Measurements from ENCODE around the gene LDHAL6A.

LDHAL6A gene

GRCh38 chr11:18468961-18469360, 13.3 kb downstream of the LDHAL6A start:
- no peak overlapping the region for H3K27ac ChIP-seq (ENCODE audit: extremely low read depth, low read depth, low read length)
- no peak for TF ChIP-seq ZNF654 (tag by site-specific recombination; IDR thresholded peaks at IDR 0.05; ENCODE audit: low read depth)
- no peak for TF ChIP-seq OSR2 (tag by site-specific recombination; IDR thresholded peaks at IDR 0.05)
- no peak for TF ChIP-seq ZXDB (tag by site-specific recombination; IDR thresholded peaks at IDR 0.05)
- no peak for TF ChIP-seq ZNF548 (tag by site-specific recombination; IDR thresholded peaks at IDR 0.05)
- TF ChIP-seq ZIC2 (tag by site-specific recombination; IDR thresholded peaks at IDR 0.05), result no peak
- TF ChIP-seq, protein P1, sequence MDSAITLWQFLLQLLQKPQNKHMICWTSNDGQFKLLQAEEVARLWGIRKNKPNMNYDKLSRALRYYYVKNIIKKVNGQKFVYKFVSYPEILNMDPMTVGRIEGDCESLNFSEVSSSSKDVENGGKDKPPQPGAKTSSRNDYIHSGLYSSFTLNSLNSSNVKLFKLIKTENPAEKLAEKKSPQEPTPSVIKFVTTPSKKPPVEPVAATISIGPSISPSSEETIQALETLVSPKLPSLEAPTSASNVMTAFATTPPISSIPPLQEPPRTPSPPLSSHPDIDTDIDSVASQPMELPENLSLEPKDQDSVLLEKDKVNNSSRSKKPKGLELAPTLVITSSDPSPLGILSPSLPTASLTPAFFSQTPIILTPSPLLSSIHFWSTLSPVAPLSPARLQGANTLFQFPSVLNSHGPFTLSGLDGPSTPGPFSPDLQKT (IDR thresholded peaks at IDR 0.05; ENCODE audit: borderline replicate concordance, low read depth, low read length), result no peak
- no peak for TF ChIP-seq ZNF274 (IDR thresholded peaks at IDR 0.05; ENCODE audit: low read length)
- no peak for TF ChIP-seq ZNF274 (tag by site-specific recombination; IDR thresholded peaks at IDR 0.05; ENCODE audit: borderline replicate concordance)
- no peak for TF ChIP-seq SP3 (tag by site-specific recombination; IDR thresholded peaks at IDR 0.05)
- H3K4me3 ChIP-seq (ENCODE audit: low read depth, low read length), result no peak overlapping the region
- CTCF ChIA-PET, result interaction anchor here (0.6 to 0.8 kb wide), 2 partner anchors 58 to 258 kb away, joined by 3 read pairs; no protein-coding TSS in a partner anchor
- POLR2A ChIA-PET, result no interaction called here
- no peaks in the 10 kb centered on the region for H3K9me3 ChIP-seq (ENCODE audit: control insufficient read depth, insufficient read depth, low read depth, low read length)
- peaks cover 0 to 3% of the 10 kb centered on the region in 2 experiments; a peak in 1 of 3 replicates for H3K36me3 ChIP-seq (ENCODE audit: control insufficient read depth in 2 of 2, insufficient read depth in 1 of 2, low read length in 2 of 2)
- no peaks in the 10 kb centered on the region for H3K4me1 ChIP-seq (ENCODE audit: control insufficient read depth, insufficient read depth, low read length)

DNA sequence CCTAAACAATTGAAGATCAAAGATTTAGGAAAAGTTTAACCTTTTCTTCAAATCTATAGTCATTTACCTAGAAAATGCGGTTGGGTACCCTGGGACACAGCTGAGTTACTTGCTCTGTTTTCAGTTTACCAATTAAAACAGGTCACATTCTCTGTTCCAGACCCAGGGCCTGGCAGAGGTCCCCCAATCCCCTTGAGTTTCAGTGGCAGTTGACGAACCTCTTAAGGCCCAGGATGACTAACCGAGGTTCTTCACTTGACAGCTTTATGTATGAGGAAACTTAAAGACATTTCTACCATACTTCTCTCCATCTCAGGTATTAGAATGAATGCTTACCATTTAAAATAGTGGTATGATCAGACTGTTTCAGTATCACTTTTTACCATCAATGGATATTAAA, 16.3 kb downstream of the LDHAL6A start:
- TF ChIP-seq, protein P2, sequence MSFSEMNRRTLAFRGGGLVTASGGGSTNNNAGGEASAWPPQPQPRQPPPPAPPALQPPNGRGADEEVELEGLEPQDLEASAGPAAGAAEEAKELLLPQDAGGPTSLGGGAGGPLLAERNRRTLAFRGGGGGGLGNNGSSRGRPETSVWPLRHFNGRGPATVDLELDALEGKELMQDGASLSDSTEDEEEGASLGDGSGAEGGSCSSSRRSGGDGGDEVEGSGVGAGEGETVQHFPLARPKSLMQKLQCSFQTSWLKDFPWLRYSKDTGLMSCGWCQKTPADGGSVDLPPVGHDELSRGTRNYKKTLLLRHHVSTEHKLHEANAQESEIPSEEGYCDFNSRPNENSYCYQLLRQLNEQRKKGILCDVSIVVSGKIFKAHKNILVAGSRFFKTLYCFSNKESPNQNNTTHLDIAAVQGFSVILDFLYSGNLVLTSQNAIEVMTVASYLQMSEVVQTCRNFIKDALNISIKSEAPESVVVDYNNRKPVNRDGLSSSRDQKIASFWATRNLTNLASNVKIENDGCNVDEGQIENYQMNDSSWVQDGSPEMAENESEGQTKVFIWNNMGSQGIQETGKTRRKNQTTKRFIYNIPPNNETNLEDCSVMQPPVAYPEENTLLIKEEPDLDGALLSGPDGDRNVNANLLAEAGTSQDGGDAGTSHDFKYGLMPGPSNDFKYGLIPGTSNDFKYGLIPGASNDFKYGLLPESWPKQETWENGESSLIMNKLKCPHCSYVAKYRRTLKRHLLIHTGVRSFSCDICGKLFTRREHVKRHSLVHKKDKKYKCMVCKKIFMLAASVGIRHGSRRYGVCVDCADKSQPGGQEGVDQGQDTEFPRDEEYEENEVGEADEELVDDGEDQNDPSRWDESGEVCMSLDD (tag by site-specific recombination; IDR thresholded peaks at IDR 0.05), result no peak
- no peak for TF ChIP-seq MEIS1 (CRISPR knock-in tag; IDR thresholded peaks at IDR 0.05; ENCODE audit: borderline replicate concordance)
- no peak for TF ChIP-seq ZNF2 (tag by site-specific recombination; IDR thresholded peaks at IDR 0.05)
- no peaks in the 10 kb centered on the region for H3K9me3 ChIP-seq (ENCODE audit: control insufficient read depth, insufficient read depth, low read depth, low read length)
- H3K36me3 ChIP-seq (ENCODE audit: control insufficient read depth in 2 of 2, insufficient read depth in 1 of 2, low read length in 2 of 2), result peaks cover 3 to 21% of the 10 kb centered on the region in 2 experiments; a peak in 2 of 3 replicates
- no peak overlapping the region for H3K4me3 ChIP-seq (ENCODE audit: low read depth, low read length)
- H3K4me1 ChIP-seq (ENCODE audit: control insufficient read depth, insufficient read depth, low read length), result no peaks in the 10 kb centered on the region
- H3K27ac ChIP-seq (ENCODE audit: extremely low read depth, low read depth, low read length), result no peak overlapping the region
- ChIA-PET POLR2A (no interaction called here), CTCF (interaction anchor here (0.6 kb wide), 1 partner anchor 121 kb away, joined by 4 read pairs; no protein-coding TSS in a partner anchor)

DNA sequence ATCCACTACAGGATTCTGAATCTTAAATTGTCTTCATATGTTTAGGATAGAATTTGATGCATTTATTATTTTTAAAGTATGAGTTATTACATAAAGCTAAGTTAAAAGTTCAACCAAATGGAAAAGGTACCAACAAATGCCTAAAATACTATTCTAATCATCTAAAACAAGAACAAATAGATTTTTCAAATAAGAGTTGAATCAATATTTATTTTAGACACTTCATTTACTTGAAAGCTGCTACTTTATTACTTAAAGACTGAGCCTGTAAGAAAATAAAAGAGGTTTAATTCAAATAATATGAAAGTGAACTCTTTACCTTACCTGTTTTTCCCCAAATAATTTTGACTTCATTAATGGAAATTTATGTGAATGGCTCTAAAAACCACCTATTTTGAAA, 16.9 kb downstream of the LDHAL6A start:
- ChIA-PET POLR2A (no interaction called here), CTCF (no interaction called here)
- Histone ChIP-seq H3K36me3 (ENCODE audit: control insufficient read depth in 2 of 2, insufficient read depth in 1 of 2, low read length in 2 of 2) (peaks cover 3 to 26% of the 10 kb centered on the region in 2 experiments; a peak in 2 of 3 replicates), H3K9me3 (ENCODE audit: control insufficient read depth, insufficient read depth, low read depth, low read length) (no peaks in the 10 kb centered on the region), H3K4me1 (ENCODE audit: control insufficient read depth, insufficient read depth, low read length) (no peaks in the 10 kb centered on the region), H3K4me3 (ENCODE audit: low read depth, low read length) (no peak overlapping the region), H3K27ac (ENCODE audit: extremely low read depth, low read depth, low read length) (no peak overlapping the region)
- TF ChIP-seq ZNF366 (tag by site-specific recombination; conservative IDR thresholded peaks at IDR 0.05), result no peak
- no peak for TF ChIP-seq BCL11A (tag by site-specific recombination; IDR thresholded peaks at IDR 0.05; ENCODE audit: low read depth)
- TF ChIP-seq ZNF580 (tag by site-specific recombination; IDR thresholded peaks at IDR 0.05), result no peak
- TF ChIP-seq WT1 (tag by site-specific recombination; IDR thresholded peaks at IDR 0.05), result no peak
- TF ChIP-seq ZNF585B (tag by site-specific recombination; IDR thresholded peaks at IDR 0.05), result no peak
- TF ChIP-seq ZNF292 (tag by site-specific recombination; IDR thresholded peaks at IDR 0.05; ENCODE audit: borderline replicate concordance, low read depth), result no peak
- TF ChIP-seq, protein P3, sequence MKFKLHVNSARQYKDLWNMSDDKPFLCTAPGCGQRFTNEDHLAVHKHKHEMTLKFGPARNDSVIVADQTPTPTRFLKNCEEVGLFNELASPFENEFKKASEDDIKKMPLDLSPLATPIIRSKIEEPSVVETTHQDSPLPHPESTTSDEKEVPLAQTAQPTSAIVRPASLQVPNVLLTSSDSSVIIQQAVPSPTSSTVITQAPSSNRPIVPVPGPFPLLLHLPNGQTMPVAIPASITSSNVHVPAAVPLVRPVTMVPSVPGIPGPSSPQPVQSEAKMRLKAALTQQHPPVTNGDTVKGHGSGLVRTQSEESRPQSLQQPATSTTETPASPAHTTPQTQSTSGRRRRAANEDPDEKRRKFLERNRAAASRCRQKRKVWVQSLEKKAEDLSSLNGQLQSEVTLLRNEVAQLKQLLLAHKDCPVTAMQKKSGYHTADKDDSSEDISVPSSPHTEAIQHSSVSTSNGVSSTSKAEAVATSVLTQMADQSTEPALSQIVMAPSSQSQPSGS (tag by site-specific recombination; IDR thresholded peaks at IDR 0.05; ENCODE audit: low read depth), result no peak
- no peak for TF ChIP-seq ZNF248 (tag by site-specific recombination; IDR thresholded peaks at IDR 0.05)
- TF ChIP-seq ZNF707 (tag by site-specific recombination; IDR thresholded peaks at IDR 0.05), result no peak
- no peak for TF ChIP-seq ZNF473 (tag by site-specific recombination; IDR thresholded peaks at IDR 0.05)
- no peak for TF ChIP-seq YY2 (tag by site-specific recombination; IDR thresholded peaks at IDR 0.05)
- no peak for TF ChIP-seq ZNF530 (tag by site-specific recombination; IDR thresholded peaks at IDR 0.05; ENCODE audit: low read depth)
- no peak for TF ChIP-seq ZNF10 (tag by site-specific recombination; IDR thresholded peaks at IDR 0.05)
- no peak for TF ChIP-seq ZNF398 (tag by site-specific recombination; IDR thresholded peaks at IDR 0.05)
- TF ChIP-seq SCRT1 (tag by site-specific recombination; IDR thresholded peaks at IDR 0.05; ENCODE audit: borderline replicate concordance), result no peak

Measured in HEK293 (cell line).